Adrenal gland (tissue), 12 donors: ENCODE data around the gene LCN10. TPM values are rescaled to one million over a fixed set of nuclear protein-coding genes. Genes with fewer than 3 reads are reported as not detected.

ENCODE experiments used
- DNase-seq, 7 donors: peaks; one replicate each; pipeline ENCODE4 v3.0.0-alpha.2; 2019 to 2020
- H3K27ac ChIP-seq, 5 donors: fragments of 200-600 bp; sonication (generic) in 4 of 5; 1 replicate in 3 of 5; 2 replicates in 2 of 5; pipeline versions ENCODE4 v1.5.1 to v1.8.0; 2016 to 2020; ENCODE audit warnings: mild to moderate bottlenecking in 1 of 5
- H3K27me3 ChIP-seq: fragments of 200-600 bp; 2 replicates; pipeline ENCODE4 v1.8.0; 2021
- H3K36me3 ChIP-seq, 2 donors: fragments of 200-600 bp; replicated peaks in 1 of 2; 1 replicate in 1 of 2; 2 replicates in 1 of 2; pipeline versions ENCODE4 v1.5.1 to v1.8.0; 2018 to 2022
- H3K4me1 ChIP-seq, 2 donors: fragments of 200-600 bp; replicated peaks in 1 of 2; 1 replicate in 1 of 2; 2 replicates in 1 of 2; pipeline versions ENCODE4 v1.5.1 to v1.8.0; 2018 to 2021
- H3K4me3 ChIP-seq, 4 donors: fragments of 200-600 bp; sonication (generic) in 3 of 4; one replicate each; pipeline ENCODE4 v1.5.1; 2016 to 2018
- H3K9me3 ChIP-seq, 3 donors: fragments of 200-600 bp; sonication (generic) in 1 of 3; replicated peaks in 1 of 3; 1 replicate in 2 of 3; 2 replicates in 1 of 3; pipeline versions ENCODE4 v1.5.1 to v1.8.0; 2016 to 2021
- POLR2A ChIP-seq, 2 donors: fragments of 450-650 bp; IDR thresholded peaks; one replicate each; pipeline ENCODE4 v1.6.1; 2017; ENCODE audit warnings: antibody characterized with exemption in 2 of 2, mild to moderate bottlenecking in 2 of 2, moderate library complexity in 1 of 2
- WGBS, 4 donors: extraction: QIAGEN DNeasy Blood & Tissue Kit in 2 of 4; methylation state at CpG; one replicate each; pipeline versions ENCODE4 v1.1.5 to v1.1.7; 2013 to 2017; 5-methylcytosine and 5-hydroxymethylcytosine counted together
- intact Hi-C, 2 donors: fragments of 100-400 bp; cut with DNase I; formaldehyde crosslinking; loops; one replicate each; pipeline versions ENCODE4 v1.14.1 to v1.15.0; 2022 to 2023
- microRNA-seq, 3 donors: library from miRNA; unstranded; fragments of <30 nt; microRNA quantifications; one replicate each; pipeline ENCODE4, GENCODE V29; 2017 to 2020
- polyA plus RNA-seq, 3 donors: library from polyadenylated mRNA; stranded (reverse); fragments of 200-250 nt in 2 of 3; fragments of 350-450 nt in 1 of 3; fragmentation: Illumina TruSeq in 1 of 3; extraction: RNeasy Lipid Tissue Mini Kit (QIAGEN cat#74804) in 1 of 3; gene quantifications; one replicate each; pipeline ENCODE4 v1.2.3, GENCODE V29; 2013 to 2014
- small RNA-seq, 2 donors: library from RNA; depleted of rRNA; stranded (forward); fragments of <200 nt; gene quantifications; one replicate each; pipeline ENCODE3, GENCODE V24; 2016
- total RNA-seq, 9 donors: library from RNA; depleted of rRNA in 4 of 9; stranded (reverse); fragments of >200 nt in 4 of 9; fragments of 120-200 nt in 1 of 9; fragmentation: NEBNext Ultra II Directional in 1 of 9; extraction: Animal tissue kit (Norgen Biotek cat#: 25700) in 1 of 9; gene quantifications; one replicate each; pipeline versions ENCODE4 v1.1.0 to v1.2.4, GENCODE V29; 2013 to 2023
- TF ChIP-seq, protein P1 (sequence below), 6 experiments: fragments of 450-650 bp in 4 of 6; fragments of 200-600 bp in 2 of 6; sonication (generic) in 1 of 6; IDR thresholded peaks; 1 replicate in 5 of 6; 2 replicates in 1 of 6; pipeline versions ENCODE4 v1.5.1 to v1.8.0; 2016 to 2021; ENCODE audit warnings: antibody characterized with exemption in 6 of 6, mild to moderate bottlenecking in 2 of 6, moderate library complexity in 1 of 6
- donor health status: healthy with polysubstance abuse.
- donor health status: Bipolar disorder and iron deficiency.
- donor health status: DM: yes; HTN: yes; CAD: no.
- donor health status: DM: no; HTN: no; CAD: no.
- donor health status: DM: no; HTN: no; CAD: no.
- donor health status: DM: yes; HTN: yes; CAD: no.

The LCN10 gene
- total and polyA plus RNA-seq, 12 donors = 0.11 to 9.5 (median 0.84) TPM; not detected in 6

GRCh38 chr9:136690104-136690805, 52.5 kb downstream of the LCN10 start:
- no peak for DNase-seq
- no peaks in the 10 kb centered on the region for H3K27me3 ChIP-seq
- TF ChIP-seq, protein P1, sequence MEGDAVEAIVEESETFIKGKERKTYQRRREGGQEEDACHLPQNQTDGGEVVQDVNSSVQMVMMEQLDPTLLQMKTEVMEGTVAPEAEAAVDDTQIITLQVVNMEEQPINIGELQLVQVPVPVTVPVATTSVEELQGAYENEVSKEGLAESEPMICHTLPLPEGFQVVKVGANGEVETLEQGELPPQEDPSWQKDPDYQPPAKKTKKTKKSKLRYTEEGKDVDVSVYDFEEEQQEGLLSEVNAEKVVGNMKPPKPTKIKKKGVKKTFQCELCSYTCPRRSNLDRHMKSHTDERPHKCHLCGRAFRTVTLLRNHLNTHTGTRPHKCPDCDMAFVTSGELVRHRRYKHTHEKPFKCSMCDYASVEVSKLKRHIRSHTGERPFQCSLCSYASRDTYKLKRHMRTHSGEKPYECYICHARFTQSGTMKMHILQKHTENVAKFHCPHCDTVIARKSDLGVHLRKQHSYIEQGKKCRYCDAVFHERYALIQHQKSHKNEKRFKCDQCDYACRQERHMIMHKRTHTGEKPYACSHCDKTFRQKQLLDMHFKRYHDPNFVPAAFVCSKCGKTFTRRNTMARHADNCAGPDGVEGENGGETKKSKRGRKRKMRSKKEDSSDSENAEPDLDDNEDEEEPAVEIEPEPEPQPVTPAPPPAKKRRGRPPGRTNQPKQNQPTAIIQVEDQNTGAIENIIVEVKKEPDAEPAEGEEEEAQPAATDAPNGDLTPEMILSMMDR (IDR thresholded peaks at IDR 0.05) = no peak
- no peak for TF ChIP-seq POLR2A (IDR thresholded peaks at IDR 0.05)
- intact Hi-C loops = no loop called here
- H3K9me3 ChIP-seq = no peaks in the 10 kb centered on the region
- H3K36me3 ChIP-seq = no peaks in the 10 kb centered on the region
- 60 to 91% (median 89%) methylated on average over 8 to 25 of the region's 25 CpGs for whole genome bisulfite sequencing, 4 donors
- no peak overlapping the region for H3K27ac ChIP-seq
- H3K4me1 ChIP-seq = peaks cover 9 to 16% of the 10 kb centered on the region in 2 donors
- H3K4me3 ChIP-seq = no peak overlapping the region

GRCh38 chr9:136689108-136689460, 53.7 kb downstream of the LCN10 start:
- Histone ChIP-seq H3K9me3 (no peaks in the 10 kb centered on the region), H3K27me3 (no peaks in the 10 kb centered on the region), H3K4me3 (no peak overlapping the region), H3K36me3 (no peaks in the 10 kb centered on the region), H3K4me1 (peaks cover 9 to 16% of the 10 kb centered on the region in 2 donors), H3K27ac (no peak overlapping the region)
- intact Hi-C loops = no loop called here
- WGBS, 4 donors = 73 to 89% (median 85%) methylated on average over 4 to 7 of the region's 7 CpGs
- no peak for TF ChIP-seq POLR2A (IDR thresholded peaks at IDR 0.05)
- TF ChIP-seq, protein P1 (IDR thresholded peaks at IDR 0.05) = no peak
- no peak for DNase-seq

DNA sequence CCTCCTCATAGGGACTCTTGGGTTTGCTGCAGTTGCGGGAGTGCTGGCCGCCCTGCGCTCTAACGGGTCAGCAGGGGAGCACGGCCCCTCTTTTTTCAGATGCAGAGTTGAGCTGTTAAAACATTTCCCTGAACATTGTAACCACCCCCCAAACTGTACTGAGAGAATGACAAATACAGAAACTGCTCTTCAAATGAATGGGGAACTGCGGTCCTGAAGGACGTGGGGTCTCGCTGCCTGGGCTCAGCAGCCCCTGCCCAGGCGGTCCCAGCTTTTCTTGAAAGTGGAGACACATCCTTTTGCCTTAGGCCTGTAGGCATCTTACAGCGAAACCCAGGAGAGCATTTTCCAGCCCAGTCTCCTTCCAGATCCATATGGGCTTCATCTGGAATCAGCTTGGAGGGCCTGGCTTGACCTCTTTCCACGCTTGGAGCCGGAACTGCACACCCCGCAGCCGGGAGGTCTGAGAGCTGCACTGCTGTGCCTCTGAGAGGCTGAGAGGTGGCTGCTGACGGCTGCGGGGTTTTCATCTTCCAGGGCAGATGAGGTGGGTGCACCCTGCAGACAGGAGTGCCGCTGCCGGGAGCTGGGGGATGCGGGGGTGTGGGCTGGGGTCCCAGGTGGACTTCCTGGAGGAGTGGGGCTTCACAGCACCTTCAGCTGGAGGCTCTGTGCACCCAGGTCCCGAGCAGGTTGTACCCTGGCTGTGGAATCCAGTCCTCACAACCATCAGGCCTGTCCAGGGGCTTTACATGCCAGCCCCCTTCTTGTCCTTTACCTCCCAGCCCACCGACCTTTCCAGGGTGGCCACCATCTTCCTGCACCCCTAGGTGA, 54.2 kb downstream of the LCN10 start:
- no peaks in the 10 kb centered on the region for H3K36me3 ChIP-seq
- TF ChIP-seq, protein P1 (IDR thresholded peaks at IDR 0.05) = no peak
- no peak for TF ChIP-seq POLR2A (IDR thresholded peaks at IDR 0.05)
- H3K27me3 ChIP-seq = no peaks in the 10 kb centered on the region
- no peak overlapping the region for H3K4me3 ChIP-seq
- peak overlapping the region in 2 of 5 donors; percentile 57 to 90 for H3K27ac ChIP-seq
- intact Hi-C loops = no loop called here
- H3K4me1 ChIP-seq = peaks cover 9 to 13% of the 10 kb centered on the region in 2 donors
- no peaks in the 10 kb centered on the region for H3K9me3 ChIP-seq
- WGBS, 4 donors = 63 to 80% (median 64%) methylated on average over 10 to 21 of the region's 21 CpGs
- DNase-seq = no peak

Small RNA genes within 50 kb of the gene (microRNA-seq; reads per million reads assigned to microRNA genes)
- 0 reads per million in 3 donors for gene MIR6722

Small RNA genes within 50 kb of the gene (small RNA-seq; reads per million reads assigned to genes)
- gene ATP6V1G1P3 (0 reads per million in 2 donors), gene MIR6722 (0 reads per million in 2 donors)

Other genes starting within 250 kb of the LCN10 start
- gene NOTCH1, start 196.9 kb downstream of the LCN10 start, total RNA-seq = 10 to 100 TPM in 8 of 9 donors, 1 to 10 TPM in 1; 1.6 to 31.5 (median 24.4) TPM
- 10 to 100 TPM in 1 of 3 donors, 1 to 10 TPM in 1, under 1 TPM in 1; 0.81 to 21.2 (median 6.2) TPM for gene NOTCH1, start 196.9 kb downstream of the LCN10 start, polyA plus RNA-seq
- 100 to 1,000 TPM in 2 of 9 donors, 10 to 100 TPM in 7; 32.4 to 158 (median 77.1) TPM for gene EGFL7, start 80.0 kb downstream of the LCN10 start, total RNA-seq
- 100 to 1,000 TPM in 2 of 3 donors, 1 to 10 TPM in 1; 1.9 to 452 (median 190) TPM for gene EGFL7, start 80.0 kb downstream of the LCN10 start, polyA plus RNA-seq
- gene AGPAT2, start 55.5 kb downstream of the LCN10 start, total RNA-seq = 10 to 100 TPM; 12.9 to 84.5 (median 45.3) TPM
- gene AGPAT2, start 55.5 kb downstream of the LCN10 start, polyA plus RNA-seq = 100 to 1,000 TPM in 2 of 3 donors, 1 to 10 TPM in 1; 6.4 to 274 (median 139) TPM
- gene DIPK1B, start 30.4 kb downstream of the LCN10 start, total RNA-seq = 10 to 100 TPM in 4 of 9 donors, 1 to 10 TPM in 5; 2.9 to 17.8 (median 5.9) TPM
- gene DIPK1B, start 30.4 kb downstream of the LCN10 start, polyA plus RNA-seq = 10 to 100 TPM in 2 of 3 donors, 1 to 10 TPM in 1; 1.4 to 19.2 (median 16.3) TPM
- 10 to 100 TPM in 1 of 9 donors, 1 to 10 TPM in 1, under 1 TPM in 2, not detected in 5; 0.43 to 25.4 (median 1.1) TPM for gene LCN6, start 5.6 kb upstream of the LCN10 start, total RNA-seq
- 10 to 100 TPM in 1 of 3 donors, 1 to 10 TPM in 1, not detected in 1; 2.8 to 20.8 TPM for gene LCN6, start 5.6 kb upstream of the LCN10 start, polyA plus RNA-seq
- not detected for gene LCN8, start 15.3 kb upstream of the LCN10 start, total RNA-seq
- gene LCN8, start 15.3 kb upstream of the LCN10 start, polyA plus RNA-seq = not detected
- not detected for gene LCN15, start 21.6 kb upstream of the LCN10 start, total RNA-seq
- not detected for gene LCN15, start 21.6 kb upstream of the LCN10 start, polyA plus RNA-seq
- gene TMEM141, start 48.4 kb upstream of the LCN10 start, total RNA-seq = 10 to 100 TPM; 31.3 to 78.7 (median 58.1) TPM
- gene TMEM141, start 48.4 kb upstream of the LCN10 start, polyA plus RNA-seq = 10 to 100 TPM; 46.7 to 94.8 (median 76.3) TPM
- 1 to 10 TPM in 6 of 9 donors, under 1 TPM in 2, not detected in 1; 0.46 to 3.3 (median 1.7) TPM for gene CCDC183, start 53.4 kb upstream of the LCN10 start, total RNA-seq
- gene CCDC183, start 53.4 kb upstream of the LCN10 start, polyA plus RNA-seq = 10 to 100 TPM in 1 of 3 donors, 1 to 10 TPM in 1, under 1 TPM in 1; 0.60 to 17.5 (median 2.4) TPM
- gene RABL6, start 65.0 kb upstream of the LCN10 start, total RNA-seq = 10 to 100 TPM; 20.9 to 82.0 (median 56.6) TPM
- 100 to 1,000 TPM in 1 of 3 donors, 10 to 100 TPM in 2; 24.0 to 150 (median 71.1) TPM for gene RABL6, start 65.0 kb upstream of the LCN10 start, polyA plus RNA-seq
- 1 to 10 TPM in 8 of 9 donors, under 1 TPM in 1; 0.42 to 7.1 (median 3.4) TPM for gene AJM1, start 99.5 kb upstream of the LCN10 start, total RNA-seq
- 10 to 100 TPM in 1 of 3 donors, 1 to 10 TPM in 1, under 1 TPM in 1; 0.33 to 13.7 (median 3.2) TPM for gene AJM1, start 99.5 kb upstream of the LCN10 start, polyA plus RNA-seq
- 100 to 1,000 TPM in 7 of 9 donors, 10 to 100 TPM in 2; 73.9 to 267 (median 171) TPM for gene PHPT1, start 106.5 kb upstream of the LCN10 start, total RNA-seq
- gene PHPT1, start 106.5 kb upstream of the LCN10 start, polyA plus RNA-seq = 100 to 1,000 TPM in 2 of 3 donors, 10 to 100 TPM in 1; 75.8 to 330 (median 214) TPM
- 10 to 100 TPM in 1 of 9 donors, 1 to 10 TPM in 8; 1.3 to 13.8 (median 4.6) TPM for gene MAMDC4, start 109.4 kb upstream of the LCN10 start, total RNA-seq
- gene MAMDC4, start 109.4 kb upstream of the LCN10 start, polyA plus RNA-seq = 10 to 100 TPM in 2 of 3 donors, under 1 TPM in 1; 0.57 to 30.6 (median 11.6) TPM
- 100 to 1,000 TPM; 228 to 557 (median 426) TPM for gene EDF1, start 123.4 kb upstream of the LCN10 start, total RNA-seq
- gene EDF1, start 123.4 kb upstream of the LCN10 start, polyA plus RNA-seq = 1,000 to 10,000 TPM in 2 of 3 donors, 100 to 1,000 TPM in 1; 649 to 1,113 (median 1,099) TPM
- 10 to 100 TPM in 5 of 9 donors, 1 to 10 TPM in 4; 3.8 to 16.9 (median 10.3) TPM for gene TRAF2, start 143.6 kb upstream of the LCN10 start, total RNA-seq
- gene TRAF2, start 143.6 kb upstream of the LCN10 start, polyA plus RNA-seq = 10 to 100 TPM in 2 of 3 donors, 1 to 10 TPM in 1; 3.4 to 24.7 (median 13.2) TPM
- gene FBXW5, start 201.8 kb upstream of the LCN10 start, total RNA-seq = 100 to 1,000 TPM in 7 of 9 donors, 10 to 100 TPM in 2; 91.6 to 257 (median 202) TPM
- gene FBXW5, start 201.8 kb upstream of the LCN10 start, polyA plus RNA-seq = 100 to 1,000 TPM in 2 of 3 donors, 10 to 100 TPM in 1; 19.2 to 153 (median 125) TPM
- 1 to 10 TPM in 2 of 9 donors, under 1 TPM in 1, not detected in 6; 0.68 to 5.5 (median 1.2) TPM for gene C8G, start 202.3 kb upstream of the LCN10 start, total RNA-seq
- 1 to 10 TPM; 1.1 to 4.3 (median 3.3) TPM for gene C8G, start 202.3 kb upstream of the LCN10 start, polyA plus RNA-seq
- 10 to 100 TPM in 1 of 9 donors, 1 to 10 TPM in 7, not detected in 1; 1.7 to 16.6 (median 4.0) TPM for gene LCN12, start 209.3 kb upstream of the LCN10 start, total RNA-seq
- 10 to 100 TPM in 2 of 3 donors, under 1 TPM in 1; 0.75 to 31.8 (median 25.7) TPM for gene LCN12, start 209.3 kb upstream of the LCN10 start, polyA plus RNA-seq
- 100 to 1,000 TPM in 6 of 9 donors, 10 to 100 TPM in 2, 1 to 10 TPM in 1; 1.1 to 607 (median 197) TPM for gene PTGDS, start 234.6 kb upstream of the LCN10 start, total RNA-seq
- 100 to 1,000 TPM in 2 of 3 donors, 10 to 100 TPM in 1; 23.8 to 812 (median 672) TPM for gene PTGDS, start 234.6 kb upstream of the LCN10 start, polyA plus RNA-seq
- gene LCNL1, start 240.1 kb upstream of the LCN10 start, total RNA-seq = 1 to 10 TPM in 3 of 9 donors, under 1 TPM in 4, not detected in 2; 0.06 to 2.8 (median 0.41) TPM
- gene LCNL1, start 240.1 kb upstream of the LCN10 start, polyA plus RNA-seq = 10 to 100 TPM in 1 of 3 donors, 1 to 10 TPM in 1, under 1 TPM in 1; 0.26 to 10.5 (median 8.2) TPM
- 10 to 100 TPM; 20.3 to 44.5 (median 35.5) TPM for gene PAXX, start 249.5 kb upstream of the LCN10 start, total RNA-seq
- 100 to 1,000 TPM in 2 of 3 donors, 1 to 10 TPM in 1; 4.9 to 363 (median 209) TPM for gene PAXX, start 249.5 kb upstream of the LCN10 start, polyA plus RNA-seq